SU-DHL-6 (cell line): ENCODE data around the gene KCNA2.

Experiments
- H2AFZ ChIP-seq: fragments of 200-600 bp; sonication (generic); 2 replicates; pipeline ENCODE4 v1.6.1; 2014; ENCODE audit warnings: low read depth, mild to moderate bottlenecking, moderate library complexity, mixed read lengths, antibody characterized with exemption, low read length; ENCODE audit not compliant: severe bottlenecking
- H3F3A ChIP-seq: fragments of 200-600 bp; shearing (Covaris generic); 2 replicates; pipeline ENCODE4 v1.6.0; 2016; ENCODE audit warnings: antibody characterized with exemption, mild to moderate bottlenecking; ENCODE audit not compliant: insufficient read depth
- H3K27ac ChIP-seq: fragments of 200-600 bp; sonication (generic); 2 replicates; pipeline ENCODE4 v1.5.1; 2016; ENCODE audit warnings: low read depth, mild to moderate bottlenecking, low read length, moderate library complexity, mixed read lengths
- H3K27me3 ChIP-seq: fragments of 200-600 bp; sonication (generic), shearing (Covaris generic); 2 replicates; pipeline ENCODE4 v1.6.0; 2014; ENCODE audit warnings: mild to moderate bottlenecking, low read length
- H3K36me3 ChIP-seq: fragments of 200-600 bp; sonication (generic); 2 replicates; pipeline ENCODE4 v1.6.1; 2014; ENCODE audit warnings: mild to moderate bottlenecking, low read length, mixed read lengths
- H3K4me2 ChIP-seq: fragments of 300-600, 200-600 bp; shearing (Covaris generic), sonication (generic); 2 replicates; pipeline ENCODE4 v1.6.0; 2014; ENCODE audit warnings: low read length, low read depth, mild to moderate bottlenecking; ENCODE audit not compliant: poor library complexity, severe bottlenecking
- H3K4me3 ChIP-seq: fragments of 200-600 bp; sonication (generic); 2 replicates; pipeline ENCODE4 v1.5.1; 2014; ENCODE audit warnings: antibody characterized with exemption, low read length, mild to moderate bottlenecking, mixed read lengths; ENCODE audit not compliant: insufficient read depth, poor library complexity, severe bottlenecking
- H3K79me2 ChIP-seq: fragments of 200-600 bp; sonication (generic); 2 replicates; pipeline ENCODE4 v1.6.1; 2014; ENCODE audit warnings: mild to moderate bottlenecking, low read length, moderate library complexity; ENCODE audit not compliant: insufficient read depth
- H3K9ac ChIP-seq: fragments of 200-600 bp; sonication (generic); 2 replicates; pipeline ENCODE4 v1.7.0; 2014; ENCODE audit warnings: mild to moderate bottlenecking, low read length
- H3K9me2 ChIP-seq: fragments of 200-600 bp; sonication (generic); replicated peaks from 2 replicates; pipeline ENCODE4 v1.6.1; 2014; ENCODE audit warnings: low read length; ENCODE audit not compliant: insufficient read depth
- H3K9me3 ChIP-seq: fragments of 200-600 bp; sonication (generic); 2 replicates; pipeline ENCODE4 v1.6.1; 2014; ENCODE audit warnings: low read length, mixed read lengths; ENCODE audit not compliant: insufficient read depth
- H4K20me1 ChIP-seq: fragments of 200-600 bp; sonication (generic); 2 replicates; pipeline ENCODE4 v1.6.1; 2014; ENCODE audit warnings: low read depth, mild to moderate bottlenecking, antibody characterized with exemption, low read length, moderate library complexity, mixed read lengths
- EZH2phosphoT487 ChIP-seq: fragments of 200-600 bp; sonication (generic), shearing (Covaris generic); conservative IDR thresholded peaks from 2 replicates; pipeline ENCODE4 v1.6.1; 2018; ENCODE audit warnings: mild to moderate bottlenecking, antibody characterized with exemption, low read length, moderate library complexity, mixed read lengths
- TF ChIP-seq, protein P1 (sequence below): fragments of 200-600 bp; sonication (generic); IDR thresholded peaks from one replicate; pipeline ENCODE4 v1.5.1; 2017; ENCODE audit warnings: antibody characterized with exemption, mild to moderate bottlenecking, low read length, moderate library complexity; ENCODE audit not compliant: insufficient read depth, poor library complexity, severe bottlenecking

The KCNA2 gene

DNA sequence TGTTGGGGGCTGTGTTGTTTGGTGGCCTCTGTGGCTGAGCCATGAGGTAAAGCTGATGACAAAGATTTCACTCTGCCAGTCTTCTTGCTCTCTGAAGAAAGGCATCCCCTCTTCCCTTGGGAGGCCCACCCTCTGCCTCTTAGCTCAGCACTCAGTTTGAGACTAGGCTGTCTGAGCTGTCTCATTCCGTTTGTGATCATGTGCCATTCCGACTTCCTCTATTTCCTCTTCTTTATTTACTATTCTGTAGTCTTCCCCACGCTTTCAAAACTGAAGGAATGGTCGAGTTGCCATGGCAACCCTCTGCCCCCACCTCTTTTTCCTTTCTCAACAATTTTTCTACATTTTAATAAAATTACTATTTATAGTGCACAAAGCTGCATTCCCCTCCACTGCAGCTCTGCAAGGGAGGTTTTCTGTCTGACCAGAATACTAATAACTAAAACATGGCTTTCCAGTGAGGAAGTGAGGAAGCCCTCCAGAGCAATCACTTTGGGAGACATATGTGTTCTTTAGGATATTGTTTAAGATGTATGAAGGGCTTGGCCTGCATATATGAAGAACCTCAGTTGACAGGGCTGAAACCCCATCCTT lies 37.8 kb upstream of the KCNA2 start:
- no peaks in the 10 kb centered on the region for H3K9me3 ChIP-seq
- no peak overlapping the region for H3K4me3 ChIP-seq
- TF ChIP-seq, protein P1, sequence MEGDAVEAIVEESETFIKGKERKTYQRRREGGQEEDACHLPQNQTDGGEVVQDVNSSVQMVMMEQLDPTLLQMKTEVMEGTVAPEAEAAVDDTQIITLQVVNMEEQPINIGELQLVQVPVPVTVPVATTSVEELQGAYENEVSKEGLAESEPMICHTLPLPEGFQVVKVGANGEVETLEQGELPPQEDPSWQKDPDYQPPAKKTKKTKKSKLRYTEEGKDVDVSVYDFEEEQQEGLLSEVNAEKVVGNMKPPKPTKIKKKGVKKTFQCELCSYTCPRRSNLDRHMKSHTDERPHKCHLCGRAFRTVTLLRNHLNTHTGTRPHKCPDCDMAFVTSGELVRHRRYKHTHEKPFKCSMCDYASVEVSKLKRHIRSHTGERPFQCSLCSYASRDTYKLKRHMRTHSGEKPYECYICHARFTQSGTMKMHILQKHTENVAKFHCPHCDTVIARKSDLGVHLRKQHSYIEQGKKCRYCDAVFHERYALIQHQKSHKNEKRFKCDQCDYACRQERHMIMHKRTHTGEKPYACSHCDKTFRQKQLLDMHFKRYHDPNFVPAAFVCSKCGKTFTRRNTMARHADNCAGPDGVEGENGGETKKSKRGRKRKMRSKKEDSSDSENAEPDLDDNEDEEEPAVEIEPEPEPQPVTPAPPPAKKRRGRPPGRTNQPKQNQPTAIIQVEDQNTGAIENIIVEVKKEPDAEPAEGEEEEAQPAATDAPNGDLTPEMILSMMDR = no peak
- TF ChIP-seq EZH2phosphoT487 = no peak
- no peaks in the 10 kb centered on the region for H3F3A ChIP-seq
- no peaks in the 10 kb centered on the region for H4K20me1 ChIP-seq
- no peak overlapping the region for H3K9ac ChIP-seq
- no peaks in the 10 kb centered on the region for H3K79me2 ChIP-seq
- H3K27ac ChIP-seq = no peak overlapping the region
- H3K4me2 ChIP-seq = no peak overlapping the region
- no peaks in the 10 kb centered on the region for H3K9me2 ChIP-seq
- H3K27me3 ChIP-seq = no peaks in the 10 kb centered on the region
- H2AFZ ChIP-seq = no peak overlapping the region
- H3K36me3 ChIP-seq = no peaks in the 10 kb centered on the region

- H3K9ac ChIP-seq = no peak overlapping the region
- H3K9me3 ChIP-seq = no peaks in the 10 kb centered on the region
- no peaks in the 10 kb centered on the region for H3K79me2 ChIP-seq
- H3K27me3 ChIP-seq = no peaks in the 10 kb centered on the region
- no peaks in the 10 kb centered on the region for H3K9me2 ChIP-seq
- no peak overlapping the region for H3K4me3 ChIP-seq
- no peak overlapping the region for H3K27ac ChIP-seq
- no peaks in the 10 kb centered on the region for H4K20me1 ChIP-seq
- TF ChIP-seq, protein P1 = no peak
- no peak for TF ChIP-seq EZH2phosphoT487
- H2AFZ ChIP-seq = no peak overlapping the region
- no peak overlapping the region for H3K4me2 ChIP-seq
- no peaks in the 10 kb centered on the region for H3F3A ChIP-seq
- H3K36me3 ChIP-seq = no peaks in the 10 kb centered on the region
Observed at GRCh38 chr1:110639724-110640386, 33.7 kb upstream of the KCNA2 start.

- H3K4me3 ChIP-seq = no peak overlapping the region
- no peaks in the 10 kb centered on the region for H3K9me3 ChIP-seq
- no peaks in the 10 kb centered on the region for H3K79me2 ChIP-seq
- no peaks in the 10 kb centered on the region for H3K27me3 ChIP-seq
- no peaks in the 10 kb centered on the region for H3F3A ChIP-seq
- H3K36me3 ChIP-seq = no peaks in the 10 kb centered on the region
- H3K9me2 ChIP-seq = no peaks in the 10 kb centered on the region
- no peak overlapping the region for H2AFZ ChIP-seq
- no peak overlapping the region for H3K27ac ChIP-seq
- no peak overlapping the region for H3K9ac ChIP-seq
- TF ChIP-seq EZH2phosphoT487 = no peak
- TF ChIP-seq, protein P1 = no peak
- H4K20me1 ChIP-seq = no peaks in the 10 kb centered on the region
- H3K4me2 ChIP-seq = no peak overlapping the region
Observed at GRCh38 chr1:110638556-110638955, 32.4 kb upstream of the KCNA2 start.
